NCI-H1048 (cell line): Measurements from ENCODE around the gene NCDN.

Experiments
- DNase-seq: peaks from one replicate; lab custom pipeline; 2025; lab: John Stamatoyannopoulos, UW

The NCDN gene

DNA sequence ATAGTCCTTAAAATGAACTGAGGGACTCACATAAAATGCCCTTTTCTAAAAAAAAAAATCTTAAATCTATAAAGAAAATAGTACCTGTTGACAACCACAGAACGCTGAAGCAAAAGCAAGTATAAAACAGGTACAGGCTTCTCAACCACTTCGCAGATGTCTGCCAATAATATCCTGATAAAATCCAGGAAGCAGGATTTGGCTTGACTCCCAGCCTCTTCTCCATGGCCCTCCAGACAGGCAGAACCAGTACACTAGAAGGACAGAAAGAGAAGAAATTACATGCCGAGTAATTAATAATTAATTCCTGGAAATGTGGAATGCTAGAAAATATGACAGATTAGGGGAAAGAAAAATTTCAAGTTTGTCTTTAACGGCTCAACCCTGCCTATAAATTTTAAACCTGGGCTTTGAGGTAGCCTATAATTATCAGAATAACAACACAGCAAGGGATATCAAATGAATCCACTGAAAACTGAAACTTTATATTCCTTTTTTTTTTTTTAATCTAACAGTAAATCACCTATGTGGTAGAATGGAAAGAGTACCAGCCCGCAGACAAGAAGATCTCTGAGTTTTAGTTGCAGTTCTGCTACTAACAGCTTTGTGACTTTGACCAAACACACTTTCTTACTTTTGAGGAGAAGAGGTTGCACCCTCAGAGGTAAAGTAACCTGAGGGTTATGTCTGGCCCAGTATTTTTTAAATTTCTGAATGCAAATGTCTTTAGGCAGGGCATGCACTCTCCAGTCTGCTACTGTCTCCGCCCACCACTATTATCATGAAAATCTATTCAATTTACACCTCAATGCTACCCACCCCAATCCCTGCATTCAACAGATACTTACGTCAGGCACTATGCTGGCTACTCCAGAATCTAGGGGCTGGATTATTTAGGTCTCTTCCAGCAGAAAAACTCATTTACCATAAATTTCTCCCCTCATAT is 3.1 kb upstream of the NCDN start:
- no peak for DNase-seq

DNA sequence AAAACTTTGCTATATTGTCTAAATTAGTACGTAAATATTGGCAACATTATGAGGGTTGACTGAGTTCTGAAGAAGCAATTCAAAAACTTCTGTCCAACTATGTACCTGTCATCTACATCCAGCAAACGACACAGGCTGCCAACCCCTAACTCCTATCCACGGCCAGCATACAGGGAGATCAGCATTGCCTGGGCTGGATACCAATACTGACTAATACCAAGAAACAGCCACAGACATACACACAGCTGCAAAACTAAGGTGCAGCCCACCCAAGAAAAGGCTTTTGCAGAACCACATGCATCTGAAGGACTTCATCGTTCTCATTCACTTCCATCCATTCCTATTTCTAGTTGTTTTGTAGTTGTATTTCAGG is 2.4 kb upstream of the NCDN start:
- no peak for DNase-seq

DNA sequence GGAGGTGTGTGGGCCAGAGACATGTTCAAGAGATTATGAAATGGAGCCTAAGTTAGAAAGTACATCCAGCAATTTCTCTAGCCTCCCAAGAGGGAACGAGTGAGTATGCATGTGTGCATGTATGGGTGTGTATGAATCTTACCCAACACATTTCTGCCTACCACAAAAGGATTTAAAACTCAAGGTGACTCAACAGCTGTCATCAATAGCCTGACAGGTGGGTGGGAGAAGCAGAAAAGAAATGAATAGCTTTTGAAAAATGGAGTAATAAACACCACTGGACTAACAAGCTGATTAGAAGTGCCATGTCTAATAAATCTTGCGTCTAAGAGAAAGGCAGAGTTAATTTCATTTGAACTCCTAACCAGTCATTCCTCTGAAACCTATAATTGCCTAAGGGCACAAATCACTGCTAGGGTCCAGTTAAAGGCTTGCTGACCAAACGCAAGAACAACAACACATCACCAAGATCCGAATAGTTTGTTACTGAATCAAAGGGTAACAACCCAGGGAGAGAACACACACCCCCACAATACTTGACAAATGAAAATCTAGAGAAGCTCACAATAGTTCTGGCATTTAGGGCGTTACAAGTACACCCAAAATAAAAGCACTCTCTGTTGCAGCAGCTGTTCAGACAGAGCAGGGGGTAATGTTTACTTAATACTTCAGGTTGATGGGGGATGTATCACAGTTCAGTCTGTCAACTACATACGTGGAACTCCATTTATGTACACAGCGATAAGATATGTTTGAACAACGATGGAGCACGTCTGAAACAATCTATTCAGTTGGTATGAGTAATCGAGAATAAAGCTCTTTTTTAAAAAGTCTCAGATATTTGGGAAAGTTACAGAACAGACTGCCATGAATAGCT is 1.8 kb upstream of the NCDN start:
- no peak for DNase-seq

DNA sequence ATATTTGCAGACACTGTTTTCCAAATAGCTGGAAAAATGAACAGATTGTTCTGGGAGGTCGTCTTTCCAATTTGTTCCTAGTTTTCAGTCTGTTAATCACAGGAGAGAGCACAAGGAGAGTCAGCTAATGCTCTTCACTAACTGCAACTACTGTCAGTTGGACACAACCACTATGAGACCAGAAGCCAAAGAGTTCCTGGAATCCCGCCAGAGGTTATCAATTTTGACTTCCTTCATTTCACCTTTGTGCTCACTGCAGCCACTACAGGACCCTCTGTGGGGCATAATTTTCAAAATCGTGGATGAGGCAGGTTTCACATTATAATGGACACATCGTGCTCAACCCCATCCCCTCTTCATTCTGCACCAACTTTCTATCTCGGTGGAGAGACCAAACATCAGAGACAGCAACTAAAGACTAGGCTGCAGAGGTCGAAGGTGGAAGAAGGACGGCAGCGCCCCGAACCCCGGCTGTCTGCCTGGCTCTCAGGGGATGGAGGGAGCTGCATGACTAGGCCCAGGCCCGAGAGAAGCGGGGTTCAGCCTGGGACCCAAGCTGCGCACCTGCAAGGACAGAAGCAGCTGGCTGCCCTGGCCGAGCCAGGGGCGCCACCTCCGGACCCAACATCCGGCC is 998 bp upstream of the NCDN start:
- no peak for DNase-seq

DNA sequence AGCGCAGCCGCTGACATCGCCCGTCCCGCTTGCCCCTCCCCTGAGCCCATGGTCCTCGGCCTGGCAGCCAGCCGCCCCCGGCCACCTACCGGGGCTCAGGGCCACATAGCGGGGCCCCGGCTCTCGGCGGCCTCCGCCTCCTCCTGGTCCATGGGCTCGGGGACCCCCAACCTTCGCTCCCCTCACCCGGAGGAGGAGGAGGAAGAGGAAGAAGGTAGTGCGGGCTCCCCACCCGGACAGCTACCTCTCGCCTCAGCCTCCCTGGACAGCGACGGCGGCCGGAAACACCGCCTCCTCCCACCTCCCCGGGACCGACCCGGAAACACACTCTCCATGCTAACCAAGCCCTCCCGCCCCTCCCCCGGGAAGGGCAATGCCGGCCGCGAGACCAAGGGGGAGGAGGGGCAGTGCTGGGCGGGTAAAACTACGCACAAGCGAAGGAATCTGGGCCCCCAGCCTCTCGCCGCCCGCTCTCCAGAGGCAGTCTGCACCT is 435 bp upstream of the NCDN start, which contains the start of gene KIAA0319L:
Gene KIAA0319L, minus strand, starts transcription at position 286 of the 493 bp plus-strand sequence. CDS start 2,912 bp downstream, outside the sequence.
- DNase-seq = peak; percentile 54

DNA sequence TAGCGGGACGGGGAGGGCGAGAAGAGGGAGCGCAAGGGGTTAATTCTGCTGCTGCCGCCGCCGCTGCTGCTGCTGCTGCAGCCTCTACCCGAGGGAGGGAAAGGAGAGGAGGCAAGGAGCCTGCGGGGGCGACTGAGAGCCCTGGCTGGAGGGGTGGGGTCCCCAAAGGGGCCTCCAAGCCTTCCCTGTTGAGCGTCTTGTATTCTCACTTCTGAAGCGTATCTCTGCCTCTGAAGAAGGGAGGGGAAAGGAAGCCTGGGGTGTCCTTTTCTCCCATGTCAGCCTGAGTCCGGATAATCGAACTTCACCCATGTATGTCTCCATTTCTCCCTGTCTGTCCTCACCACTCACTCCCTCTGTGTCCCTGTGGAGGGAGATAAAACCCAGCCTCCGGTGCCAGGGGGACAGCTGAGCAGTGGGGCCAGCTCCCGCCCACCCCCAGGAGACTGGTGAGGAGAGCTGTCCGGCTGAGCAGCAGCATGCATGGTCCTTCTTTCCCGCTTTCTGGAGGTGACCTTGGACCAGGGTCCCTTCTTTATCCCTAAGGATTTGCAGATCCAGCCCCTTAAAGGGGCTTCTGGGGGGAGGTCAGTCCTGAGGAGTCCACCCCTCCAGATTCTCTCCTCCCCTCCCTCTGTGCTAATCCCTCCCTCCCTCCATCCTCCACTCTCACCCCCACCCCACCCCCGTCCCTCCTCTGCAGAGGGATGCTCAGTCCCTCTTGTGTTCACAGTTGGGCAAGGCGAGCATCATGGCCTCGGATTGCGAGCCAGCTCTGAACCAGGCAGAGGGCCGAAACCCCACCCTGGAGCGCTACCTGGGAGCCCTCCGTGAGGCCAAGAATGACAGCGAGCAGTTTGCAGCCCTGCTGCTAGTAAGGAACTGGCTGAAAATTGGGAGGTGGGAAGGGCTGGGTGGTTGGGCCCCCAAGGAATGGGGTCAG is 1.0 kb downstream of the NCDN start:
- no peak for DNase-seq

DNA sequence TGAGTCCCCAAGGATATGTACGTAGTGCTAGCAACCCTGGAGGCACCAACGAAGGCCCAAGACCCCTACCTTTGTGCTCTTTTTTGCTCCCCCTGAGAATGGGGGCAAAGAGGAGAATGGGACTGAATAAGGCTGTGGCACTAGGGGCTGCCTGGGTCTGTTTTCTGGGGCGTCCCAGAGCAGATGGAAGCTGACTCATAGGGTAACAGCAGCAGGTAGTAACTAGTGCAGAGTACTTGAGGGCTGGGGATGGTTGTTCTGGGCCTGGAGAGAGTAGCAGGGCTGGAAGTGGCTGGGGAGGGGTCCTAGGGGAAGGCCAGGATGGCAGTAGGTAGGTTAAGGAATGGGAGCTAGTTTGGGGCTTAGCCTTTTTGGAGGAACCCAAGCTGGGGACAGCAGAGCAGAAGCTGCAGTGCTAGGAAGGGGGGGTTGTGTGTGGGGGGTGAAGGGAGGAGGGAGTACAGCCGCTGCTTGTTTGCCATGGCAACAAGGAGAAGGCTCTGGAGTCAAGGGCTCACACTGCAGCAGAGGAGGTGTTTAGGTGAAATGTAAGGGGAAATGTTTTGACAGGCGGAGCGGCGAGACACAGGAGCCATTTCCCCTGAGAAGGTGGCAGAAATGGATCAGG is 1.8 kb downstream of the NCDN start:
- no peak for DNase-seq

DNA sequence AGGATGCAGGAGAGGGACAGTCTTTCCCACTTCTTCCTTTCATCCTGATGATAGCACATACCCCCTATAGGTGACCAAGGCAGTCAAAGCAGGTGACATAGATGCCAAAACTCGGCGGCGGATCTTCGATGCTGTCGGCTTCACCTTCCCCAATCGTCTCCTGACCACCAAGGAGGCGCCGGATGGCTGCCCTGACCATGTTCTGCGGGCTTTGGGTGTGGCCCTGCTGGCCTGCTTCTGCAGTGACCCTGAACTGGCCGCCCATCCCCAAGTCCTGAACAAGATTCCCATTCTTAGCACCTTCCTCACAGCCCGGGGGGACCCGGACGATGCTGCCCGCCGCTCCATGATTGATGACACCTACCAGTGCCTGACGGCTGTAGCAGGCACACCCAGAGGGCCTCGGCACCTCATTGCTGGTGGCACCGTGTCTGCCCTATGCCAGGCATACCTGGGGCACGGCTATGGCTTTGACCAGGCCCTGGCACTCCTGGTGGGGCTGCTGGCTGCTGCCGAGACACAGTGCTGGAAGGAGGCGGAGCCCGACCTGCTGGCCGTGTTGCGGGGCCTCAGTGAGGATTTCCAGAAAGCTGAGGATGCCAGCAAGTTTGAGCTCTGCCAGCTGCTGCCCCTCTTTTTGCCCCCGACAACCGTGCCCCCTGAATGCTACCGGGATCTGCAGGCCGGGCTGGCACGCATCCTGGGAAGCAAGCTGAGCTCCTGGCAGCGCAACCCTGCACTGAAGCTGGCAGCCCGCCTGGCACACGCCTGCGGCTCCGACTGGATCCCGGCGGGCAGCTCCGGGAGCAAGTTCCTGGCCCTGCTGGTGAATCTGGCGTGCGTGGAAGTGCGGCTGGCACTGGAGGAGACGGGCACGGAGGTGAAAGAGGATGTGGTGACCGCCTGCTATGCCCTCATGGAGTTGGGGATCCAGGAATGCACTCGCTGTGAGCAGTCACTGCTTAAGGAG is 2.9 kb downstream of the NCDN start:
- no peak for DNase-seq

DNA sequence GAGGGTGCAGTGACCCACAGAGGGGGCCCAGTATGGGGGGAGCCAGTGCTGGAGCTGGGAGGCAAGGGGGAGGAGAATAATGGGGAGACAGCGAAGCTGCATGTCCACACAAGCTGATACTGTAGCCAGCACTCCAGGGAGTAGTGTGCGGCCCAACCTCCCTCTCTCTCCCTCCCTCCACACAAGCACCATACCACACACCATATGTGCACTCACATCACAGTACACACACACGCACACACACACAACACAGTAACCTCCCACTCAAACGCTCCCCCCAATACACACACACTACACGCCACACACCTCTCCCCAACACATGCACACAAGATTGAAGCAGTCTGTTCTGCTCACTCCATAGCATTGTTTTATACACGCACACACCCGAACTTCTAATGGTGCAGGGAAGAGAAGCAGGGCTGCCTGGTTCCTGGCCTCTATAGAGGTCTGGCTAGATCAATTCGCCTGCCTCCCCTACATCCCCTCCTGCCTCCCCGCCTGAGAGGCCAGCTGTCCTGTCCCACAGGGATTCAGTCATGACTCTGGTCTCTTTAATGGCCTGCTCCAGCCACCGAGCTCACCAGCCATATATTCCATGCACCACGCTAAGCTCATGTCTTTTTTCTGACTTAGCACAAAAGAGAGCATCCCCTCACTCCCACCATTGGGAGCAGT is 3.8 kb downstream of the NCDN start:
- DNase-seq = no peak

DNA sequence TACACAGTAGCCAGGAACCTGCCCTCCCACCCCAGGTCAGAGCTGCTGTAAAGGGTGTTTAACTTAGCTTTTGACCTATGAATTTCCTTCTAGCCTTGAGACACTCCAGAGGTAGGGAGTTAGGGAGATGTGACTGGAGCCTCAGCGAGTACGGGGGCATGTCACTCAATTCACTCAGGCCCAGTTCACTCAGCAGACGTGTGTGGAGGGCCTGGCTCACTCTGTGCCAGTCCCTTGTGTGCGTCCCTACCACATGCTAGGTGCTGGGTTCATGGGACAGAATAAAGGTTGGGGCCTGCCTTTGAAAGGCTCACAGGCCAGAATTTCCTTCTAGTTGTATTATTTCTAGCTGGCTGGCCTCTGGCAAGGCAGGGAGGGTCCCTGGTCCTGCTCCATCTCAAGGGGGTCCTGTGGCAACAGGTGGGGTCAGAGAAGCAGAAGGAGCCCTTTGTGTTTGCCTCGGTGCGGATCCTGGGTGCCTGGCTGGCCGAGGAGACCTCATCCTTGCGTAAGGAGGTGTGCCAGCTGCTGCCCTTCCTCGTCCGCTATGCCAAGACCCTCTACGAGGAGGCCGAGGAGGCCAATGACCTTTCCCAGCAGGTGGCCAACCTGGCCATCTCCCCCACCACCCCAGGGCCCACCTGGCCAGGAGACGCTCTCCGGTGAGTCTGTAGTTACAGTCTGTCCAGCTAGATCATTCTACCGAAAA is 4.5 kb downstream of the NCDN start:
- no peak for DNase-seq

DNA sequence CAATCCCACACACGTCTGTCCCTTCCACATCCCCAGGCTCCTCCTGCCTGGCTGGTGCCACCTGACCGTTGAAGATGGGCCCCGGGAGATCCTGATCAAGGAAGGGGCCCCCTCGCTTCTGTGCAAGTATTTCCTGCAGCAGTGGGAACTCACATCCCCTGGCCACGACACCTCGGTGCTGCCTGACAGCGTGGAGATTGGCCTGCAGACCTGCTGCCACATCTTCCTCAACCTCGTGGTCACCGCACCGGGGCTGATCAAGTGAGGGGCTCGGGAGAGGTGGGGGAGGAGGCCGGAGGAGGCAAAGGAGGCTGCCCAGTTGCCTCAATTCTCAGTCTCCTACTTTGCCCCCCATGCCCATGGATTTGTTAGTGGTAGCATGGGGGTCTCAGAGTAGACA is 5.6 kb downstream of the NCDN start:
- no peak for DNase-seq

DNA sequence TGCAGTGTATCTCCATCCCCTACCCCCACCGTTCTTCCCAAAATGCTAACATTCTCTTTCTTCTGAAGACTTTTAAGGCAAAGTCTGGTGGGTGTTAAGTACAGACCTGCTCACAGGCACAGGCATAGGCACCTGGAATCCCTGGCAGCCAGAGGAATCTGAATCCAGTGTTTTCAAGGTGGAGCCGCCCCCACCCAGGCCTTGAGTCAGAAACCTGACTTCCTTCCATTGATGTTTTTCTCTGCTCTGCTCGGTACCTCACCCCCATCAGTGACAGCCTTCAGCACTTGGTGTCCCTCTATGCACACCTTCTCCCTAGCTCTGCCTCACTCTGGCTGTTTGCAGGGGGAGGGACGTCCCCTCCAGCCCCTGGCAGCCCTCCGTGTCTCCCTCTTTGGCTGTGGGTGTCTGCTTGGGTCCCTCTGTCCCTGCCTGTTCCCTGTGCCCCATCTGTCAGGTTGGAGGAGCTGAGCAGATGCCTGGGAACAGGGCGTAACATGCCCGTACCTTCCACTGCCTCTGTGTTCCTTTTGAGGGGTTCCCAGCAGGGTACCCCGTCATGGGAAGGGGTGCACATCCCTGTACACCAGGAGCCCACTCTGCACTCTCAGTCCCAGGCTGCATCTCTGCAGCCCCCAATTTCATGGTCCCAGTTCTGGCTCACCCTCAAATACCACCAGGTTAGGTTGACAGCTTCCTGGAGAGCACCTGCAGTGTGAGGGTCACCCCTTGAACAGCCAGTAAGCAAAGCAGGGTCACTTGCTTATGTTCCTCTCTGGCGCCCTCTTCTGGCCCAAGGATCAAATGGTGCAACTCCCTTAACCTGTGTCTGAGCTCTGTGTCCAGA is 6.7 kb downstream of the NCDN start:
- DNase-seq = peak; percentile 54

DNA sequence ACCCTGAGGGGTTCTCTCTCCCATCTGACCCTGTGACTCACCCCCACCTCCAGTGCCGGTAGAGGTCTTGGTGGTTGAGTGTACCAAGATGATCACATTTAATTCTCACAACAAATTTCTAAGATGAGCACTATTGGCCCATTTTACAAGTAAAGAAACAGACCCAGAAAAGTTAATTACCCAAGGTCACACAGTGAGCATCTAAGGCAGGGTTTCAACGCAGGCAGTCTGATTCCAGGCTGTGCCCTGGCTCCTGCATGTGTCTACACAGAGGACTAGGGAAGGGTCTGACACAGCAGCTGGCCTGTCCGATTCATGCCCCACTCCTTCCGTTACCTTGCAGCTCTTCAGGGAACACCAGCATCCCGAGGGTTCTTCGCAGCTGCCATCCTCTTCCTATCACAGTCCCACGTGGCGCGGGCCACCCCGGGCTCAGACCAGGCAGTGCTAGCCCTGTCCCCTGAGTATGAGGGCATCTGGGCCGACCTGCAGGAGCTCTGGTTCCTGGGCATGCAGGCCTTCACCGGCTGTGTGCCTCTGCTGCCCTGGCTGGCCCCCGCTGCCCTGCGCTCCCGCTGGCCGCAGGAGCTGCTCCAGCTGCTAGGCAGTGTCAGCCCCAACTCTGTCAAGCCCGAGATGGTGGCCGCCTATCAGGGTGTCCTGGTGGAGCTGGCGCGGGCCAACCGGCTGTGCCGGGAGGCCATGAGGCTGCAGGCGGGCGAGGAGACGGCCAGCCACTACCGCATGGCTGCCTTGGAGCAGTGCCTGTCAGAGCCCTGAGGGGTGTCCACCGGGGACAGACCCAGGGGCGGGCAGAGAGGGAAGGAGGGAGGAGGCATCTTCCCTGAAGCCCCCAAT is 7.5 kb downstream of the NCDN start:
- DNase-seq = no peak

DNA sequence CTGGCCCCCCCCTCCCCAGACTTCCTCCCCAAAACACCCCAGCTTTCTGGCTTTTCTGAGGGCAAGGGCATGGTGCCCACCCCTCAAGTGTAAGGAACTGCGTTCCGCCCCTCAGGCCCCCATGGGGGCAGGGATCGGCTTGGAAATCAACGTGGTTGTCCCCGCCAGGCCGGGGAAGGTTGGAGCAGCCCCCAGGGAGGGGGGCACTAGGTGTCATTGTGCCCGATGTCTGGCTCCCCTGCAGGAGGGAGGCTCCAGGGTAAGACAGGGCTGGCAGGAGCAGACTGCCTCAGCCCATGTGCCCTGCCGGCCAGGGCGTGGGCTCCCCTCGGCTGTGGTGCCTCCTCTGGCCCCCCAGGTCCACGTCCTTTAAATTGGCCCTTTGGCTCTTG is 8.1 kb downstream of the NCDN start:
- no peak for DNase-seq

DNA sequence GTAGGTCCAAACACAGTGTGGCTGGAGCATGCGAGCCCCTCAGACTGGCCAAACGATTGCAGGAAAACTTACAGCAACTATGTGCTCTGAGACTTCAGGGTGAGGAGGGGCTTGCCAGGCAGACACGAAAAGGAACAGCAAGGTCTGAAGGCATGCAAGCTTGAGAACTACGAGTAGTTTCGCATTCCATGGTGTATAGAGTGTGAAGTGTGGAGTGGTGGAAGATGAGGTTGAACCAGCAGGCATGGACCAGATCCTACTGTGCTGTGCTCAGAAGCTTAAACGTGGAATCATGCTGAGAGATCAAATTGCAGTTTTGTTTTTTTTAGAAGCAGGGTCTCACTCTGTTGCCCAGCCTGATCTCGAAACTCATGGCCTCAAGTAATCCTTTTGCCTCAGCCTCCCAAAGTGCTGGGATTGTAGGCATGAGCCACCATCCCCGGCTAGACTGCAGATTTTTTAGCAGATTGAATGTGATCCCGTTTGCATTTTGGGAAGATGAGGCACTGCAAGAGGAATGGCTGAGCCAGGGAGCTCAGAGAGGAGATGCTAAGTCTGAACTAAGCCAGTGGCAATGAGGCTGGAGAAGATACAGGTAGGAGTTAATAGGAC is 10.5 kb downstream of the NCDN start:
- no peak for DNase-seq

DNA sequence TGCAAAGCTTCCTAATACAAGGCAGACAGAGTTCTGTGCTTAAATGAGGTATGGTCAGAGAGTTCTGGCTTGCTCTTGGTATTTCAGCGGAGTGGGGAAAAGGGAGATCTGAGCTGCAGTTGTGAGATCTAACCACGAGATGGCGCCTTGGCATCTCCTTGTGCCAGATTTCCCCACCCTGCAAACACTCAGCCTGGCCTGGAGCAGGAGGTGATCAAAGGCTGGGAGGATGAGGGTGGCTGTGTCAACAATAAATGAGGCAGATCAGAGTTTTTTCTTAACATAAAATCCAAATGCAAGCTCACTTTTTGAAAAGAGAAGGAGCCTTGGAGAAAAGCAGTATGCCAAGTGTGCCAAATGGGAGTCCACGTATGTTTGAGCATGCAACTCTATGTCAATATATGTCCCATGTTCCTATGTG is 11.4 kb downstream of the NCDN start:
- DNase-seq = peak; percentile 18
